Measurements from ENCODE around the gene SIRPB2.

Gene SIRPB2

GRCh38 chr20:1491860-1492642 is 831 bp upstream of the SIRPB2 start:
- no peak for TF ChIP-seq CTCF (conservative IDR thresholded peaks at IDR 0.05; ENCODE audit: low read depth, low read length)
- no peak for DNase-seq (ENCODE audit: low read depth)
- no peak overlapping the region for H3K4me3 ChIP-seq (ENCODE audit: low read length)

- no peak for DNase-seq (ENCODE audit: low read depth)
- no peak for TF ChIP-seq CTCF (conservative IDR thresholded peaks at IDR 0.05; ENCODE audit: low read depth, low read length)
- no peak overlapping the region for H3K4me3 ChIP-seq (ENCODE audit: low read length)
These were observed 501 bp downstream of the SIRPB2 start for GRCh38 chr20:1490643-1491195.

- no peak for DNase-seq (ENCODE audit: low read depth)
- TF ChIP-seq CTCF (conservative IDR thresholded peaks at IDR 0.05; ENCODE audit: low read depth, low read length): no peak
- H3K4me3 ChIP-seq (ENCODE audit: low read length): no peak overlapping the region
These were observed 1.3 kb downstream of the SIRPB2 start for GRCh38 chr20:1489764-1490436.

GRCh38 chr20:1489325-1489724 is 1.9 kb downstream of the SIRPB2 start:
- no peak for DNase-seq (ENCODE audit: low read depth)
- no peak overlapping the region for H3K4me3 ChIP-seq (ENCODE audit: low read length)
- TF ChIP-seq CTCF (conservative IDR thresholded peaks at IDR 0.05; ENCODE audit: low read depth, low read length): no peak

- H3K4me3 ChIP-seq (ENCODE audit: low read length): no peak overlapping the region
- TF ChIP-seq CTCF (conservative IDR thresholded peaks at IDR 0.05; ENCODE audit: low read depth, low read length): no peak
- no peak for DNase-seq (ENCODE audit: low read depth)
These were observed 4.7 kb downstream of the SIRPB2 start for GRCh38 chr20:1486566-1486965.

GRCh38 chr20:1484438-1485116 is 6.6 kb downstream of the SIRPB2 start:
- no peak overlapping the region for H3K4me3 ChIP-seq (ENCODE audit: low read length)
- no peak for TF ChIP-seq CTCF (conservative IDR thresholded peaks at IDR 0.05; ENCODE audit: low read depth, low read length)
- DNase-seq (ENCODE audit: low read depth): no peak
